HFFc6 (cell line): ENCODE data around the gene COL10A1. TPM values are rescaled to one million over a fixed set of nuclear protein-coding genes. Genes with fewer than 3 reads are reported as not detected.
A peak's percentile ranks its signal among the peaks of the same experiment; 100 is the strongest.

Experiments
- DNase-seq: peaks from one replicate; pipeline ENCODE4 v3.0.0-alpha.2; 2018
- H3K27ac Mint-ChIP-seq: 2 replicates; pipeline ENCODE4 v1.8.0; 2020; ENCODE audit warnings: mild to moderate bottlenecking, mixed read lengths
- H3K27me3 Mint-ChIP-seq: 2 replicates; pipeline ENCODE4 v1.8.0; 2021; ENCODE audit warnings: mild to moderate bottlenecking, moderate library complexity, mixed read lengths; ENCODE audit not compliant: insufficient read depth
- H3K36me3 Mint-ChIP-seq: 2 replicates; pipeline ENCODE4 v1.8.0; 2021; ENCODE audit warnings: low read depth, mixed read lengths
- H3K4me1 Mint-ChIP-seq: 2 replicates; pipeline ENCODE4 v1.8.0; 2020; ENCODE audit warnings: low read depth, mixed read lengths
- H3K4me3 Mint-ChIP-seq: 2 replicates; pipeline ENCODE4 v1.8.0; 2020; ENCODE audit warnings: mild to moderate bottlenecking, moderate library complexity, mixed read lengths
- H3K9me3 Mint-ChIP-seq: 2 replicates; pipeline ENCODE4 v1.8.0; 2020; ENCODE audit warnings: mild to moderate bottlenecking, mixed read lengths
- total RNA-seq, 6 experiments: library from RNA; stranded (reverse); fragmentation: NEBNext Ultra II Directional; extraction: Animal tissue kit (Norgen Biotek cat#: 25700); gene quantifications; 2 replicates in 1 of 6; 3 replicates in 5 of 6; pipeline ENCODE4 v1.2.3, GENCODE V29; 2021
- TF ChIP-seq, protein P1 (sequence below): fragments of 200-600 bp; sonication (generic); IDR thresholded peaks from 2 replicates; pipeline ENCODE4 v1.5.0; 2021; ENCODE audit warnings: antibody characterized with exemption, mild to moderate bottlenecking

Gene COL10A1
- total RNA-seq, 6 experiments from 2014 or later, result 0.91 to 3.3 (median 1.9) TPM

DNA sequence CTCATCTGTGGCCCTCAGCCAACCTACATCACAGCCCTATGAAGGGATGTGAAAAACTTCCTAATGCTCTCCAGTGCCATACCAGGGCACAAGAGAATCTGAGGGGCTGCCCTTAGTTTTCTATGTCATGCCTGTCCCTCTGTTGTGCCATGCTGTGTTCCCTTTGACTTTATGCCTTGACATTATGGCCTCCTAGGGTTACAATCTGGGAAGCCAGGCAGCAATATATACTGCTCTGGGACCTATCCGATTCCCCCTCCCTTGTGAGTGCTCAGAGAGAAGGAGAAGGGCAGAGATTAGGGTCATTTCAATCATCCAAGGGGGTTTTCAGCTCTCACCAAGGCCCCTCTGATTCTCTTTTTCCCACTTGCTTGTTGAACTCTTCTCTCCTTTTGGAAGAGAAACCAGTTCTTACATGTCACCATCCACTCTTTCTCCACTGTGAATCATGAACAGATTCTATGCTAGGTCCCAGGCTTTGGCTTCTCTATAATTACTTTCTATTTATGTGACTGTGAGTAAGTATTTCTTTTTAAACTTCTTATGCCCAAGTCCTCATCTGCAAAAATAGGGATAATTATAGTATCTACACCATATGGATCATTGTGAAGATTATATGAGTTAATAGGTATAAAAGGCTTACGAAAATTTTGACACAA lies 51.1 kb downstream of the COL10A1 start:
- Mint-ChIP-seq H3K4me1 (peaks cover 54% of the 10 kb centered on the region), H3K36me3 (no peaks in the 10 kb centered on the region)

DNA sequence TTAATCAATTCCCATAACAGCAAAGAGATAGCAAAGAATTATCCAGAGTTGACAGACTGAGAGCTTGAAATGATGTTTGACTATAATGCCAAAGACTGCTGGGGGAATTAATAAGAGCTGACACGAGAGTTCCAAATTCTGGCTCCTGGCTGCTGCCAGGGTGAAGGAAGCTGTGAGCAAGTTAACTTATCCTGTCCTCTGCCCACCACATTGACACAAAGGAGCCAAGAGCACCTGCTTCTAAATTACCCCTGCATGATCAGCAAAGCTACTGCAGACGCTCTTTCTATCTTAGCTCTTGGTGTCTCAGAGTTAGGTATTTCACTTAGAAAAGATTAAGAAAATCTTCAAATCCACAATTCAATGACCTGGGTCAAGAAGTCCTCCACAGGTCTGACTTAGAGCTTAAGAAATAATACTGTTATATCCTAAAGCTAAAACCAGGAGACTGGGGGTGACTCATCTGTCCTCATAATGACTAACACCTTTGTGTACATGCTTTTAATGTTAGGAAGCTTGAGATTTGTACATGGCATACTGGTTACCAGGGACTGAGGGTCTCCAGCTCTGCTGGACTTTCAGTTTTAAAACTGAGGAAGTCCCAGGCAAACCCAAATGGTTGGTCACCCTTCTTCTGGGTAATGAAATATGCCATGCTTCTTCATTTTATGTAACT lies 52.0 kb downstream of the COL10A1 start:
- DNase-seq, result peak; percentile 63
- Mint-ChIP-seq H3K27ac (peak overlapping the region; percentile 70), H3K4me3 (peak overlapping the region; percentile 47; the same call in 1 of the 2 replicates), H3K36me3 (no peaks in the 10 kb centered on the region), H3K9me3 (no peaks in the 10 kb centered on the region), H3K4me1 (peaks cover 54% of the 10 kb centered on the region), H3K27me3 (no peaks in the 10 kb centered on the region; the same call in 1 of the 2 replicates)
- TF ChIP-seq, protein P1, sequence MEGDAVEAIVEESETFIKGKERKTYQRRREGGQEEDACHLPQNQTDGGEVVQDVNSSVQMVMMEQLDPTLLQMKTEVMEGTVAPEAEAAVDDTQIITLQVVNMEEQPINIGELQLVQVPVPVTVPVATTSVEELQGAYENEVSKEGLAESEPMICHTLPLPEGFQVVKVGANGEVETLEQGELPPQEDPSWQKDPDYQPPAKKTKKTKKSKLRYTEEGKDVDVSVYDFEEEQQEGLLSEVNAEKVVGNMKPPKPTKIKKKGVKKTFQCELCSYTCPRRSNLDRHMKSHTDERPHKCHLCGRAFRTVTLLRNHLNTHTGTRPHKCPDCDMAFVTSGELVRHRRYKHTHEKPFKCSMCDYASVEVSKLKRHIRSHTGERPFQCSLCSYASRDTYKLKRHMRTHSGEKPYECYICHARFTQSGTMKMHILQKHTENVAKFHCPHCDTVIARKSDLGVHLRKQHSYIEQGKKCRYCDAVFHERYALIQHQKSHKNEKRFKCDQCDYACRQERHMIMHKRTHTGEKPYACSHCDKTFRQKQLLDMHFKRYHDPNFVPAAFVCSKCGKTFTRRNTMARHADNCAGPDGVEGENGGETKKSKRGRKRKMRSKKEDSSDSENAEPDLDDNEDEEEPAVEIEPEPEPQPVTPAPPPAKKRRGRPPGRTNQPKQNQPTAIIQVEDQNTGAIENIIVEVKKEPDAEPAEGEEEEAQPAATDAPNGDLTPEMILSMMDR, result no peak

More for the DNA sequence above, 51.1 kb downstream of the COL10A1 start:
- Mint-ChIP-seq H3K9me3 (no peaks in the 10 kb centered on the region), H3K4me3 (peak overlapping the region; percentile 14; the same call in 1 of the 2 replicates), H3K27ac (peak overlapping the region; percentile 70), H3K27me3 (no peaks in the 10 kb centered on the region; the same call in 1 of the 2 replicates)
- TF ChIP-seq, protein P1, result no peak
- no peak for DNase-seq

DNA sequence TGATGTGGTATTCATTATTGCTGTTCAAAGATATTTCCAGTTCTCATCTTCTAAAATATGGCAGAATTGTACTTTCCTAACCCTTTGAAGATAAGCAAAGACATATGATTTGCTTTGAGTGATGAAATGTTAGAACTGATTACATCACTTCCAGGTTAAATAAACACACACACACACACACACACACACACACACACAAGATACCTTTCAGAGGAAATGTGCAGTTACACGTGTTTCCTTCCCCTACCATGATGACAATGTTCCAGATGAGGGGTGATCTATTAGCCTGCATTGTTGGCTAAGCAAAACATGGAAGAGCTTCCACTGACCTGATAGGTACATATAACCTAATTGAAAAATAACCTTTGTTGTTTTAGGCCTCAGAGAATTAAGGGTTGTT lies 53.6 kb downstream of the COL10A1 start:
- Mint-ChIP-seq H3K4me1 (peaks cover 54% of the 10 kb centered on the region), H3K36me3 (no peaks in the 10 kb centered on the region), H3K4me3 (no peak overlapping the region), H3K27ac (no peak overlapping the region), H3K27me3 (no peaks in the 10 kb centered on the region; the same call in 1 of the 2 replicates), H3K9me3 (no peaks in the 10 kb centered on the region)
- TF ChIP-seq, protein P1, result no peak
- DNase-seq, result no peak

DNA sequence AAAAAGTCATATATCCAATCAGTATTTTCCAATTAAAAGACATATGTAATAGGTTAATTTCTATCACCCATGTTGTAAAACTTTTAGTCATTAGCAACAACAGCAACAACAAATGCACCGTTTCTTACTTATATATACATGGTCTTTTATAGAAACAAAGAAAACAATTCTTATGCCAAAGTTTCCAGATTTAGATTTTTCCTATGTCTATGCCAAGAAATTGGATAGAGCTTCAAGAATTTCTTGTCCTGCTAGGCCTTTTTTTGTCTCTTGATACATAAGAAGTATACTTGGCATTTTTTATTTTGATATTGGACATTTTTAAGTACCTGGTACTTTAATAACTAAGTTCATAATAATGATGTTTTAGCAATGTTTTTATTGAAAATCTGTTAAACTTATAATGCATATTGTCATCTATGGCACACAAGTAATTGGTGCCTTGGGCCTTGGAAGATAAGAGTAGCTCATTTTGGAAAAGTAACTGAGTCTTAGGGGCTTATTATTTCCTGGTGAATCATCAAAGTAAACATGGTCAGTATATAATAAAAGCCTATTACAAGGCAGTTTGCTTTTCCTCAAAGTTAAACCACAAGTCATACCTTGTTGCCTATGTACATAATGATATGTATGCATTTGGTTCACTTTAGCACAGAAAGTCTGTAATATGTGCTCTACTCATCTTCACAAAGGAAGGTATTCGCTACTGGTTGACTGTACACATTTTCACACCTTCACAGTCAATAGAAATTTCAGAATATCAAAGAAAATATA lies 55.1 kb downstream of the COL10A1 start:
- Mint-ChIP-seq H3K36me3 (no peaks in the 10 kb centered on the region), H3K4me1 (peaks cover 50% of the 10 kb centered on the region), H3K4me3 (no peak overlapping the region), H3K9me3 (no peaks in the 10 kb centered on the region), H3K27me3 (no peaks in the 10 kb centered on the region; the same call in none of the 2 replicates), H3K27ac (no peak overlapping the region)
- TF ChIP-seq, protein P1, result no peak
- no peak for DNase-seq

DNA sequence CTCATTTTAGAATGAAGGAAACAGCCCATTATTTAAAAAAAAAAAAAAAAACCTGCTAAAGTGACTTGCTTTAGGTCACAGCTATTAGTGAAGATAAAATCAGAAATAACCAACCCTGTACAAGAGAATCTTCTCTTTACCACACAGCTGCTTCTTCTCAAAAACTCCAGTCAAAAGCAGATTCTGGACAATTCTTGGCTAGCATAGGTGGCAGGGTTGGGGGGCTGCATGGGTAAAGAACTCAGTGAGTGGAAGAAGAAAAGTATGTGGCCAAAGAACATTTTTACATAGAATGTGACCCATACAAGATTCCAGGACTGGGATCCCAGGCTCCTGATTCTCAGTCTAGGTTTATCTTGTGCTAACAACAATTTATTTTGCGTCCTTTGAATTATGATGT lies 55.8 kb downstream of the COL10A1 start:
- TF ChIP-seq, protein P1, result no peak
- no peak overlapping the region for H3K27ac Mint-ChIP-seq
- peaks cover 2% of the 10 kb centered on the region for H3K27me3 Mint-ChIP-seq
- peaks cover 43% of the 10 kb centered on the region for H3K4me1 Mint-ChIP-seq
- H3K9me3 Mint-ChIP-seq, result no peaks in the 10 kb centered on the region
- H3K4me3 Mint-ChIP-seq, result no peak overlapping the region
- no peak for DNase-seq
- H3K36me3 Mint-ChIP-seq, result no peaks in the 10 kb centered on the region

Other genes starting within 250 kb of the COL10A1 start
- under 1 TPM in 5 of 6 experiments, not detected in 1; 0.02 to 0.03 (median 0.02) TPM for gene FRK, start 65.2 kb downstream of the COL10A1 start, total RNA-seq
- 10 to 100 TPM; 24.8 to 35.3 (median 31.9) TPM for gene NT5DC1, start 25.3 kb downstream of the COL10A1 start, total RNA-seq
- gene TSPYL4, start 127.9 kb upstream of the COL10A1 start, total RNA-seq, result 10 to 100 TPM; 40.8 to 52.5 (median 45.9) TPM
- 100 to 1,000 TPM; 106 to 132 (median 114) TPM for gene TSPYL1, start 153.8 kb upstream of the COL10A1 start, total RNA-seq
- gene DSE, start 244.8 kb upstream of the COL10A1 start, total RNA-seq, result 100 to 1,000 TPM in 3 of 6 experiments, 10 to 100 TPM in 3; 86.7 to 110 (median 94.9) TPM